22Rv1 (cell line): ENCODE measurements around the gene NAA50.

Experiments used
- H3K27ac ChIP-seq: fragments of 450-650 bp; 2 replicates; pipeline ENCODE4 v1.5.1; 2017
- CTCF ChIP-seq: fragments of 450-650 bp; IDR thresholded peaks from 2 replicates; pipeline ENCODE4 v1.5.1; 2017; ENCODE audit warnings: mild to moderate bottlenecking
- ZFX ChIP-seq: fragments of 450-650 bp; IDR thresholded peaks from 2 replicates; pipeline ENCODE4 v1.6.1; 2017; ENCODE audit warnings: antibody characterized with exemption, borderline replicate concordance

NAA50 gene

GRCh38 chr3:113741620-113742019 is 4.4 kb downstream of the NAA50 start:
- H3K27ac ChIP-seq: no peak overlapping the region
- no peak for TF ChIP-seq ZFX
- no peak for TF ChIP-seq CTCF

GRCh38 chr3:113741086-113741485 is 5.0 kb downstream of the NAA50 start:
- no peak overlapping the region for H3K27ac ChIP-seq
- TF ChIP-seq CTCF (no peak), ZFX (no peak)

GRCh38 chr3:113736548-113737089 is 9.4 kb downstream of the NAA50 start:
- peak; percentile 70 for TF ChIP-seq CTCF
- no peak for TF ChIP-seq ZFX

GRCh38 chr3:113731694-113732093 is 14.4 kb downstream of the NAA50 start:
- TF ChIP-seq ZFX (no peak), CTCF (no peak)
- H3K27ac ChIP-seq: no peak overlapping the region

More at GRCh38 chr3:113736548-113737089, 9.4 kb downstream of the NAA50 start:
- no peak overlapping the region for H3K27ac ChIP-seq

- TF ChIP-seq CTCF (no peak), ZFX (no peak)
Observed at GRCh38 chr3:113730550-113730949, 15.5 kb downstream of the NAA50 start.

GRCh38 chr3:113728661-113729060 is 17.4 kb downstream of the NAA50 start:
- no peak overlapping the region for H3K27ac ChIP-seq
- TF ChIP-seq CTCF (no peak), ZFX (no peak)

More at GRCh38 chr3:113730550-113730949, 15.5 kb downstream of the NAA50 start:
- no peak overlapping the region for H3K27ac ChIP-seq

- TF ChIP-seq CTCF (no peak), ZFX (no peak)
- H3K27ac ChIP-seq: no peak overlapping the region
Observed at GRCh38 chr3:113721636-113722035, 24.4 kb downstream of the NAA50 start.
